Measurements from ENCODE around the gene FANK1. TPM values are rescaled to one million over a fixed set of nuclear protein-coding genes. Genes with fewer than 3 reads are reported as not detected.
"Not testable (repeated sequence)": the region's sequence is repeated elsewhere in the genome, so short reads cannot be mapped to it uniquely, and the experiment has no call there.

The FANK1 gene
- total and polyA plus RNA-seq, 12 donors: 1.7 to 23.7 (median 4.6) TPM

- TF ChIP-seq POLR2A (IDR thresholded peaks at IDR 0.05): no peak
- TF ChIP-seq CTCF (IDR thresholded peaks at IDR 0.05): no peak
- H3K36me3 ChIP-seq (replicated peaks in 1 of 2): no peaks in the 10 kb centered on the region
- H3K4me1 ChIP-seq (replicated peaks in 1 of 2): peaks cover 9 to 20% of the 10 kb centered on the region in 2 donors
- no peaks in the 10 kb centered on the region for H3K27me3 ChIP-seq
- no peak for DNase-seq
- no peaks in the 10 kb centered on the region for H3K9me3 ChIP-seq (replicated peaks in 1 of 3)
- intact Hi-C loops (cut with DNase I): no loop called here
- no peak overlapping the region for H3K4me3 ChIP-seq
- H3K27ac ChIP-seq: no peak overlapping the region
- WGBS, 4 donors: 84 to 93% (median 85%) methylated on average over 3 of the region's 3 CpGs
Observed at GRCh38 chr10:126045861-126046260, 149.5 kb downstream of the FANK1 start.

- WGBS, 4 donors: 69 to 80% (median 74%) methylated on average over 5 of the region's 5 CpGs
- Histone ChIP-seq H3K27ac (no peak overlapping the region), H3K4me3 (no peak overlapping the region), H3K4me1 (replicated peaks in 1 of 2) (peaks cover 5 to 16% of the 10 kb centered on the region in 2 donors), H3K36me3 (replicated peaks in 1 of 2) (no peaks in the 10 kb centered on the region), H3K27me3 (no peaks in the 10 kb centered on the region), H3K9me3 (replicated peaks in 1 of 3) (no peaks in the 10 kb centered on the region)
- no peak for DNase-seq
- no peak for TF ChIP-seq POLR2A (IDR thresholded peaks at IDR 0.05)
- TF ChIP-seq CTCF (IDR thresholded peaks at IDR 0.05): no peak
- intact Hi-C loops (cut with DNase I): no loop called here
Observed at GRCh38 chr10:126046831-126047230, 150.5 kb downstream of the FANK1 start.

- DNase-seq; H3K4me3 ChIP-seq; H3K27ac ChIP-seq; intact Hi-C loops (cut with DNase I); H3K9me3 ChIP-seq (replicated peaks in 1 of 3); H3K4me1 ChIP-seq (replicated peaks in 1 of 2); H3K36me3 ChIP-seq (replicated peaks in 1 of 2); H3K27me3 ChIP-seq: not testable (repeated sequence)
- 61 to 89% (median 70%) methylated on average over 1 of the region's 1 CpG for WGBS, 4 donors
Observed at GRCh38 chr10:126047749-126048148, 151.4 kb downstream of the FANK1 start.

- H3K4me3 ChIP-seq: no peak overlapping the region
- no peaks in the 10 kb centered on the region for H3K36me3 ChIP-seq (replicated peaks in 1 of 2)
- TF ChIP-seq CTCF (IDR thresholded peaks at IDR 0.05): no peak
- no peak for TF ChIP-seq POLR2A (IDR thresholded peaks at IDR 0.05)
- DNase-seq: peak in 5 of 7 donors; percentile 31 to 72 (median 41)
- 63 to 69% (median 67%) methylated on average over 12 to 13 of the region's 13 CpGs for WGBS, 4 donors
- H3K9me3 ChIP-seq (replicated peaks in 1 of 3): no peaks in the 10 kb centered on the region
- peaks cover 0 to 3% of the 10 kb centered on the region in 2 donors for H3K4me1 ChIP-seq (replicated peaks in 1 of 2)
- H3K27ac ChIP-seq: no peak overlapping the region
- no peaks in the 10 kb centered on the region for H3K27me3 ChIP-seq
- intact Hi-C loops (cut with DNase I): no loop called here
Observed at GRCh38 chr10:126049759-126050700, 153.7 kb downstream of the FANK1 start.
